Gastrocnemius medialis (tissue), 4 donors: ENCODE results near the gene TDRD7. TPM values are rescaled to one million over a fixed set of nuclear protein-coding genes. Genes with fewer than 3 reads are reported as not detected.

Experiments used
- ATAC-seq, 2 donors: fragments of 150-250 bp; one replicate each; pipeline ENCODE4 v1.9.1; 2016
- DNase-seq, 2 donors: peaks; one replicate each; pipeline ENCODE4 v3.0.0-alpha.2; 2019
- H3K27ac ChIP-seq, 4 donors: fragments of 200-600 bp; sonication (generic); 1 replicate in 1 of 4; 2 replicates in 3 of 4; pipeline ENCODE4 v1.5.1; 2016 to 2018; ENCODE audit warnings: mild to moderate bottlenecking in 2 of 4, moderate library complexity in 1 of 4
- H3K27me3 ChIP-seq, 3 donors: fragments of 200-600 bp; sonication (generic) in 2 of 3; 1 replicate in 1 of 3; 2 replicates in 2 of 3; pipeline versions ENCODE4 v1.5.1 to v1.6.0; 2016 to 2019; ENCODE audit warnings: mild to moderate bottlenecking in 1 of 3, moderate library complexity in 1 of 3
- H3K36me3 ChIP-seq, 2 donors: fragments of 200-600 bp; sonication (generic) in 1 of 2; one replicate each; pipeline ENCODE4 v1.5.1; 2017 to 2018
- H3K4me1 ChIP-seq, 2 donors: fragments of 200-600 bp; sonication (generic) in 1 of 2; one replicate each; pipeline ENCODE4 v1.5.1; 2016 to 2017; ENCODE audit warnings: mild to moderate bottlenecking in 2 of 2
- H3K4me3 ChIP-seq, 4 donors: fragments of 200-600 bp; sonication (generic) in 3 of 4; 1 replicate in 1 of 4; 2 replicates in 3 of 4; pipeline ENCODE4 v1.5.1; 2016 to 2019; ENCODE audit warnings: mild to moderate bottlenecking in 2 of 4
- H3K9me3 ChIP-seq, 3 donors: fragments of 200-600 bp; sonication (generic) in 2 of 3; 1 replicate in 1 of 3; 2 replicates in 2 of 3; pipeline ENCODE4 v1.5.1; 2016 to 2019
- CTCF ChIP-seq, 5 experiments: fragments of 450-650 bp in 3 of 5; fragments of 200-600 bp in 2 of 5; sonication (generic) in 2 of 5; IDR thresholded peaks in 4 of 5; conservative IDR thresholded peaks in 1 of 5; 1 replicate in 4 of 5; 2 replicates in 1 of 5; pipeline ENCODE4 v1.5.1; 2016 to 2019; ENCODE audit warnings: antibody characterized with exemption in 5 of 5, mild to moderate bottlenecking in 3 of 5, moderate library complexity in 3 of 5
- POLR2A ChIP-seq, 2 donors: fragments of 450-650 bp; IDR thresholded peaks; one replicate each; pipeline ENCODE4 v1.6.1; 2017; ENCODE audit warnings: antibody characterized with exemption in 2 of 2, mild to moderate bottlenecking in 2 of 2, moderate library complexity in 2 of 2
- in situ Hi-C, 4 donors: fragments of 200-750 bp; cut with MboI; loops; one replicate each; pipeline versions ENCODE4 v1.15.0 to v1.8.0; 2017; ENCODE audit warnings: low sequenced_read_pairs in 4 of 4
- intact Hi-C: fragments of 100-400 bp; cut with DNase I; formaldehyde crosslinking; loops from one replicate; pipeline ENCODE4 v1.15.1; 2023; ENCODE audit warnings: low total_unique reads
- total RNA-seq, 4 donors: library from RNA; depleted of rRNA; stranded (reverse); fragments of >200 nt; gene quantifications; one replicate each; pipeline versions ENCODE4 v1.1.0 to v1.2.3, GENCODE V29; 2016

TDRD7 gene
- total RNA-seq, 4 donors from 2014 or later: 2.9 to 5.7 (median 3.5) TPM

GRCh38 chr9:97531888-97532376, 120.0 kb downstream of the TDRD7 start:
- intact Hi-C loops (no loop called here), in situ Hi-C loops (no loop called here)
- TF ChIP-seq CTCF (IDR thresholded peaks at IDR 0.05 in 4 of 5, conservative IDR thresholded peaks at IDR 0.05 in 1 of 5): no peak
- peak in 1 of 2 donors; percentile 21 for TF ChIP-seq POLR2A (IDR thresholded peaks at IDR 0.05)
- DNase-seq: peak; percentile 63 to 67
- H3K27ac ChIP-seq: peak overlapping the region; percentile 95 to 98 (median 98)
- H3K4me3 ChIP-seq: no peak overlapping the region
- H3K4me1 ChIP-seq: peaks cover 93 to 95% of the 10 kb centered on the region in 2 donors
- H3K9me3 ChIP-seq: no peaks in the 10 kb centered on the region
- ATAC-seq: peak; percentile 26 to 45
- H3K36me3 ChIP-seq: no peaks in the 10 kb centered on the region
- no peaks in the 10 kb centered on the region for H3K27me3 ChIP-seq

- peaks cover 0 to 4% of the 10 kb centered on the region in 2 donors for H3K36me3 ChIP-seq
- H3K4me1 ChIP-seq: peaks cover 81 to 82% of the 10 kb centered on the region in 2 donors
- no peaks in the 10 kb centered on the region for H3K9me3 ChIP-seq
- intact Hi-C loops (no loop called here), in situ Hi-C loops (no loop called here)
- ATAC-seq: no peak
- no peak overlapping the region for H3K4me3 ChIP-seq
- no peak for DNase-seq
- TF ChIP-seq CTCF (IDR thresholded peaks at IDR 0.05 in 4 of 5, conservative IDR thresholded peaks at IDR 0.05 in 1 of 5) (no peak), POLR2A (IDR thresholded peaks at IDR 0.05) (no peak)
- H3K27ac ChIP-seq: peak overlapping the region; percentile 82 to 98 (median 96)
- no peaks in the 10 kb centered on the region for H3K27me3 ChIP-seq
Observed at GRCh38 chr9:97534185-97534584, 122.3 kb downstream of the TDRD7 start.

GRCh38 chr9:97534961-97535594, 123.2 kb downstream of the TDRD7 start:
- Histone ChIP-seq H3K27ac (peak overlapping the region; percentile 82 to 98 (median 96)), H3K27me3 (no peaks in the 10 kb centered on the region), H3K4me1 (peaks cover 72 to 73% of the 10 kb centered on the region in 2 donors), H3K4me3 (no peak overlapping the region), H3K9me3 (no peaks in the 10 kb centered on the region), H3K36me3 (peaks cover 0 to 6% of the 10 kb centered on the region in 2 donors)
- no peak for DNase-seq
- no peak for TF ChIP-seq CTCF (IDR thresholded peaks at IDR 0.05 in 4 of 5, conservative IDR thresholded peaks at IDR 0.05 in 1 of 5)
- TF ChIP-seq POLR2A (IDR thresholded peaks at IDR 0.05): no peak
- in situ Hi-C loops (no loop called here), intact Hi-C loops (loop anchor here (5.0 kb wide), 2 partner anchors 33 to 57 kb away; partner anchors contain the start of gene TMOD1)
- ATAC-seq: no peak

- H3K4me3 ChIP-seq: no peak overlapping the region
- H3K4me1 ChIP-seq: peaks cover 66 to 67% of the 10 kb centered on the region in 2 donors
- intact Hi-C loops (loop anchor here (5.0 kb wide), 2 partner anchors 33 to 57 kb away; partner anchors contain the start of gene TMOD1), in situ Hi-C loops (no loop called here)
- no peaks in the 10 kb centered on the region for H3K27me3 ChIP-seq
- no peaks in the 10 kb centered on the region for H3K9me3 ChIP-seq
- peaks cover 0 to 6% of the 10 kb centered on the region in 2 donors for H3K36me3 ChIP-seq
- TF ChIP-seq CTCF (IDR thresholded peaks at IDR 0.05 in 4 of 5, conservative IDR thresholded peaks at IDR 0.05 in 1 of 5) (no peak), POLR2A (IDR thresholded peaks at IDR 0.05) (no peak)
- peak; percentile 64 to 93 for DNase-seq
- peak; percentile 48 to 74 for ATAC-seq
- H3K27ac ChIP-seq: peak overlapping the region; percentile 82 to 98 (median 96)
Observed at GRCh38 chr9:97535771-97536170, 123.9 kb downstream of the TDRD7 start.
